GM12891 (cell line): Measurements from ENCODE around the gene RASA3.

ENCODE experiments used
- DNase-seq: peaks from one replicate; pipeline ENCODE4 v3.0.0; 2011; ENCODE audit warnings: low spot score; ENCODE audit not compliant: insufficient read length
- FAIRE-seq: peaks from 2 replicates; lab custom pipeline; 2011; peaks lifted over from hg19 to GRCh38; lab: Jason Lieb, UNC
- PAX5 ChIP-seq: IDR thresholded peaks from 2 replicates; pipeline ENCODE4 v1.6.1; 2011; ENCODE audit warnings: low read length, moderate library complexity, mild to moderate bottlenecking; ENCODE audit not compliant: insufficient read depth, severe bottlenecking
- POLR2A ChIP-seq: IDR thresholded peaks from 2 replicates; pipeline ENCODE4 v1.6.1; 2011; ENCODE audit warnings: low read depth, low read length, control low read depth
- POLR2AphosphoS5 ChIP-seq: IDR thresholded peaks from 2 replicates; pipeline ENCODE4 v1.6.1; 2011; ENCODE audit warnings: low read depth, low read length, control low read depth
- POU2F2 ChIP-seq: IDR thresholded peaks from 2 replicates; pipeline ENCODE4 v1.6.1; 2011; ENCODE audit warnings: low read depth, mild to moderate bottlenecking, control low read depth, low read length, moderate library complexity
- SPI1 ChIP-seq: IDR thresholded peaks from 2 replicates; pipeline ENCODE4 v1.6.1; 2011; ENCODE audit warnings: low read depth, low read length, control low read depth
- TAF1 ChIP-seq: IDR thresholded peaks from 2 replicates; pipeline ENCODE4 v1.6.1; 2011; ENCODE audit warnings: low read depth, low read length, control low read depth

Gene RASA3

DNA sequence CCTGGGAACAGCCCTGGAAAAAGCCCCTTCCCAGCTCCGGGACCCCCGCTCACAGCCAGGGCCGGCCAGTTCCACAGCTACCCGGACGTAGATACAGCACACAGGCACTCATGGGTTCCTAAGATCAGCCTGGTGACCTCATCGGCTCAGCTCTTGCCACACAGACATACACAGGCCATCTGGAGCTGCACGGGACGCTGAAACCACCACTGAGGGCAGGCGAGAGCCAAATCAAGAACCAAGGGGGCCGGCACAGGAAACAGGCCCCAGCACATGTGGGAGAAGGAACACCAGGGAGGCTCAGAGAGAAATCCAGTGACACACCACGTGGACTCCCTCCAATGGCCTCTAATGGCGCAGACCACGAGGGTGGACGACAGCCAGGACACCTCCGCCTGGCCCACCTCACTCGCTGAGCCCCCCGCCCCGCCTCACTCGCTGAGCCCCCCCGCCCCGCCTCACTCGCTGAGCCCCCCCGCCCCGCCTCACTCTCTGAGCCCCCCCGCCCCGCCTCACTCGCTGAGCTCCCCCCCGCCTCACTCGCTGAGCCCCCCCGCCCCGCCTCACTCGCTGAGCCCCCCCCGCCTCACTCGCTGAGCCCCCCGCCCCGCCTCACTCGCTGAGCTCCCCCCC is 88.9 kb downstream of the RASA3 start:
- FAIRE-seq (peak; percentile 80), DNase-seq (peak; percentile 77)

GRCh38 chr13:114042066-114042815 is 90.2 kb downstream of the RASA3 start:
- no peak for DNase-seq
- no peak for TF ChIP-seq SPI1
- TF ChIP-seq POLR2A = no peak
- TF ChIP-seq PAX5 = no peak
- TF ChIP-seq POLR2AphosphoS5 = no peak
- no peak for TF ChIP-seq TAF1
- TF ChIP-seq POU2F2 = no peak
- FAIRE-seq = no peak

More for the DNA sequence above, 88.9 kb downstream of the RASA3 start:
- TF ChIP-seq SPI1 = no peak
- no peak for TF ChIP-seq POLR2A
- TF ChIP-seq PAX5 = no peak
- no peak for TF ChIP-seq POU2F2

DNA sequence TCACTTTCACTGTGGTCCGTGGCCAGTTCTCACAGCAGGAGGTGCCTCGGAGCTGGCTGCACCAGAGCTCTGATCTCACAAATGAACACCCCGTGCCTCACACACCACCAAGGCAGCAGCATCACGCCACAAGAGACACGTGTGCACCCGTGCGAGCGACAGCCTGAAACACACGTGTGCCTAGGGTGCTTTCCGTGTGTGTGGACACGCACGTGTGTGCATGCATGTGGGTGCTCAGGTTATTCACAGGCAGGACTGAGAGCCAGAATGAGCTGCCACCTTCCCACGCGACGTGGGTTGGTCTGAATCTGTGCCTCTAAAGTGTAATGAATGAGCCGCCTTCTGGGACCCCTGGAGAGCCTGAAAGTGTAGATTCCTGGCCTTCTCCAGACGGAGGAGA is 90.9 kb downstream of the RASA3 start:
- no peak for DNase-seq
- FAIRE-seq = peak; percentile 35
- TF ChIP-seq PAX5 (no peak), POU2F2 (no peak), POLR2AphosphoS5 (no peak), SPI1 (no peak), POLR2A (no peak), TAF1 (no peak)

DNA sequence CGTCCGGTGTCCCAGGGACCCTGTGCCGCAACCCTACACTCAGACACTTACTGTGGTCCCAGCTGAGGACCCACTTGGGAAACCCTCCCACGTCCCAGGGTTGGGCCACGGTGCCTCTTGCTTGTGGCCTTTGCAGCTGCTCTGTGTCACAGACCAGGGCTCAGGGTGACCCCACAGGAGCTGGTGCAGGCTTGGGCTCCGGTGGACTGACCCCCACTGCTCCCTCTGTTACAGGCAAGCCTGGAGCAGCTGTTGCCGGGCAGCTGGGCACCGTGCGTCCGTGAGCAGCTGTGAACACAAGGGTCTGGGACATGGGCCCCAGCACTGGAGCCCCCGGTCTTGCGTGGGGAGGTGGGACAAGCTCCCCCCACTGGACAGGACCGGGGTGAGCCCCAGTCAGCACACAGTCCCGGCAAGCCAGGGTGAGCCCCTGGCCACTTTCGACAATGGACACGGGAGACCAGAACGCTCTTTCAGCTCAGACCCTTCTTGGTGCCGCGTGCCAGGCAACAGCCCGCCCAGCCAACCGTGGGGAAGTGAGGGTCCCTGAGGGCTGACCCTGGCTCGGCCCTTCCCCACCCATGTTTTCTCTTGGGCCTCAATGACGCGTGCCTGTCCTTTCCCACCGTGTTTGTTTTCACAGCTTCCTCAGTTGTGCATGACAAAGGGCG is 92.8 kb downstream of the RASA3 start:
- no peak for DNase-seq

GRCh38 chr13:114038900-114039299 is 93.5 kb downstream of the RASA3 start:
- FAIRE-seq (no peak), DNase-seq (no peak)
- TF ChIP-seq POLR2A (no peak), POLR2AphosphoS5 (no peak), PAX5 (no peak), POU2F2 (no peak), SPI1 (no peak), TAF1 (no peak)

More for the DNA sequence above, 92.8 kb downstream of the RASA3 start:
- TF ChIP-seq SPI1 (no peak), PAX5 (no peak)
- no peak for FAIRE-seq

- TF ChIP-seq POLR2A = no peak
- TF ChIP-seq POU2F2 = no peak
- no peak for TF ChIP-seq PAX5
- no peak for TF ChIP-seq TAF1
- no peak for TF ChIP-seq SPI1
- no peak for TF ChIP-seq POLR2AphosphoS5
- DNase-seq (no peak), FAIRE-seq (no peak)
These were observed 94.2 kb downstream of the RASA3 start for GRCh38 chr13:114038211-114038613.

GRCh38 chr13:114037674-114038073 is 94.7 kb downstream of the RASA3 start:
- TF ChIP-seq POU2F2 = no peak
- no peak for TF ChIP-seq PAX5
- no peak for TF ChIP-seq POLR2A
- TF ChIP-seq SPI1 = no peak
- TF ChIP-seq POLR2AphosphoS5 = no peak
- TF ChIP-seq TAF1 = no peak
- DNase-seq (no peak), FAIRE-seq (no peak)

DNA sequence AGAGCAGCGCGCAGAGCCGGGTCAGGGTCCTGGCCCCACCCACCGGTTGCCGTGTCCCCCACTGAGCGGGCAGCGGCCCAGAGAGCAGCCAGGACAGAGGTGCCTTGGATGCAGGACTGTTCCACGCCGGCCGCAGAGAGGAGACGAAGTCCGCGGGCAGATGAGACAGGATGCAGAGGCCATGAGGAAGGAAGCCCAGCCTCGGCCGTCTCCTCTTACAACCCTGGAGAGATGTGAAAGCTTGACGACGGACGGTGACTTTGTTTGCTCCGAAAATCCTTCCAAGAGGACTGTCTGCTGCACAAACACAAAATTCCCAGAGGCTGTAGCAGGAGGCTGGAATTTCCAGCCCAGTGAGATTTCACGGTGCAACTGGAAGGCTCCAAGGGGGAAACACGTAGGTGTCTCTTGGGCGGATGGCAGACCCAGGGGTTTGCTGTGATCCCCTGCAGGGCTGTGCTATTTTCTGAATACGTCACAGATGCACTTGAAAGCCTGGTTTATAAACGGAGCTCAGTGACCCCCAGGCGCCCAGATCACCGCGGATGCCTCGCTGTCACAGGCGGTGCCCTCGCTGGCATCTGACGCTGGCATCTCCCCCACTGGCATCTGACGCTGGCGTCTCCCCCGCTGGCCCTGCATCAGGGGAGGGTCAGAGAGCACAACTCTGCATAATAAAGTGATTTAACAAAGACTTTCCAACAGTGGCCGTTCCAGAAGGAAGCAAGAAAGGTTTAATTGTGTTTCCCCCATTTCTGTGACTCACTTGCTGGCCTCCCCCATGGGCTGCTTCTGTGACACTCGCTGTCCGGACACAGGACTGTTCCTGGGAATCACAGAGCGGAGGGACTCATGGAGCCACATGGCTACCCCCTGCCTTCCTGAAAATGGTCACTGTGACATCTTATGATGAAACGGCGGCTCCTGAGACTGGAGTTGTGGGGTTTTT is 96.6 kb downstream of the RASA3 start:
- FAIRE-seq = no peak
- no peak for TF ChIP-seq POLR2AphosphoS5
- DNase-seq = no peak

DNA sequence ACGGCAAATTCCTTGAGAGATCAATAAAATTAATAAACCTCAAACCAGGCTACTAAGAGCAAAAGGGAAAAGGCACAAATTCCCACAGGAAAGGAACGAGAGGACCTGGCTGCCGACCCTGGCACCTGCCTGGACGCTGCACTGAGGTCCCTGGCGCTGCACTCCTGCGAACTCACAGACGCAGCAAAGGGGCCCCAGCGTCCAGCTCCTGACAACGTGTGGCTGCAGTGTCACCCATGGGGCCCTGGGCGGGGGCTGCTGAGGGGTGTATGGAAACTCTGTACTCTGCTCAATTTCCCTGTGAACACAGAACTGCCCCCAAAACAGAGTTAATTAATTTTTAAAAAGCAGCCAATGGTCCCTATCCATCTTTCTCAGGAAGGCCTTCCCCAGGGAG is 97.2 kb downstream of the RASA3 start:
- no peak for FAIRE-seq
- DNase-seq = no peak
- no peak for TF ChIP-seq POU2F2
- TF ChIP-seq POLR2AphosphoS5 = no peak
- no peak for TF ChIP-seq POLR2A
- no peak for TF ChIP-seq PAX5
- no peak for TF ChIP-seq SPI1
- TF ChIP-seq TAF1 = no peak
